ENCODE measurements around the gene GKN2. TPM values are rescaled to one million over a fixed set of nuclear protein-coding genes. Genes with fewer than 3 reads are reported as not detected.
"Not testable (repeated sequence)": the region's sequence is repeated elsewhere in the genome, so short reads cannot be mapped to it uniquely, and the experiment has no call there.

GKN2 gene
- total RNA-seq, 1 experiment from 2014 or later, result not detected

- DNase-seq (ENCODE audit: low read depth), result no peak
Measured at GRCh38 chr2:68920481-68921170, 32.1 kb downstream of the GKN2 start.

- peak; percentile 69 for DNase-seq (ENCODE audit: low read depth)
Measured at GRCh38 chr2:68918497-68918896, 34.2 kb downstream of the GKN2 start.

DNA sequence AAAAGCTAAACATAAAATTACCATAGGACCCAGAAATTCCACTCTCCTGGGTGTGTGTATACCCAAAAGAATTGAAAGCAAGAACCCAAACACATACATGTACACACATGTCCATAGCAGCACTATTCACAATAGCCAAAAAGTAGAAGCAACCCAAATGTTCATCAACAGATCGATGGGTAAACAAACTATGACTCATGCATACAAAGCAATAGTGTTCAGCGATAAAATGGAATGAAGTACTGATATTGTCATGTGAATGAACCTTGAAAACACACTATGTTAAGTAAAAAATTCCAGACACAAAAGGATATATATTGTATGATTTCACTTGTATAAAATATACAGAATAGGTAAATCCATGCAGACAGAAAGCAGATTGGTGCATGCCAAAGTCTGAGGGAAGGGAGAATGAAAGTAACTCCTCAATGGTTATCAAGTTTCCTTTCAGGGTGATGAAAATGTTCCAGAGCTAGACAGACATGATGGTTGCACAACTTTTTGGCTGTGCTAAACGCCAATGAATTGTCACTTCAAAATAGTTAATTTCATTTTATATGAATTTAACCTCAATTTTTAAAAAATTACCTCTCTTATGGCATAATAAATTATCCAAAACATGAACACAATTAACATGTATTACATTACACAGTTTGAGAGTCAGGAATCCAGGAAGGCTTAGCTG is 35.5 kb downstream of the GKN2 start:
- DNase-seq (ENCODE audit: low read depth), result no peak

DNA sequence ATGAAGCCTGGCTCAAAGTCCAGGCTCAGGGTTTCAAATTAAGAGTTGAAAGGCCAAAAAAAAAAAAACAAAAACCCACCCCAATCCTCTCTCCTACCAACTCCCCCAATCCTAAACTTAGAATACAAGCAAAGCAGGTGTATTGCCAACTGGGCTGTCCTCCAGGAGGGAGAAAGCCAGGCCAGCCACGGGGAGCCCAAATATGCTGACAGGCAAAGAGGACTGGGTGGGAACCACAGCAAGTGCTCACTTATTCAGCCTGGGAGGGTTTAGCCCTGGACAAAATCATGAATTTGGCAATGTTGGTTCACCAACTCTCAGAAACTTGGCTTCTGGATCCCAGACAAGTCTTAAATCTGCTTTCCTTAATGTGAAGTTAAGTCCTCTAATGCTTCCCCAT is 36.5 kb downstream of the GKN2 start:
- no peak for DNase-seq (ENCODE audit: low read depth)

GRCh38 chr2:68915393-68915792 is 37.3 kb downstream of the GKN2 start:
- DNase-seq (ENCODE audit: low read depth), result no peak

- DNase-seq (ENCODE audit: low read depth), result no peak
Measured at GRCh38 chr2:68913359-68913758, 39.3 kb downstream of the GKN2 start.

DNA sequence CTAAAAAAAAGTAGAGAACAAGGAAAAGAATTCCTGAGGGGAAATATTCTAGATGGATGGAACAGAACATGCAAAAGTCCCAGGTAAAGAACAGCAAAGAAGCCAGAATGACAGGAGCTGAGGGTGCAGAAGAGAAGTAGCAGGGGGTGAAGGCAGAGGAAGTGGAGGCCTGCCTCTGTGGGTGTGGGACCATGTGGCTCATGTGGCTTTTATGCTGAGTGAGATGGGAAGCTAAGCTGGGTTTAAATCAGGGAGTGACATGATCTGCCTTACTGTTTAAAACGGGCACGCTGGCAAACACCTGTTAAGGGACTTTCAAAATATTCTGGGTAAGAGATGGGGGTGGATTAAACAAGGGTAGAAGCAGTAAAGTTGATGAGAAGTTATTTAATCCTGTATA is 40.0 kb downstream of the GKN2 start:
- DNase-seq (ENCODE audit: low read depth), result no peak

DNA sequence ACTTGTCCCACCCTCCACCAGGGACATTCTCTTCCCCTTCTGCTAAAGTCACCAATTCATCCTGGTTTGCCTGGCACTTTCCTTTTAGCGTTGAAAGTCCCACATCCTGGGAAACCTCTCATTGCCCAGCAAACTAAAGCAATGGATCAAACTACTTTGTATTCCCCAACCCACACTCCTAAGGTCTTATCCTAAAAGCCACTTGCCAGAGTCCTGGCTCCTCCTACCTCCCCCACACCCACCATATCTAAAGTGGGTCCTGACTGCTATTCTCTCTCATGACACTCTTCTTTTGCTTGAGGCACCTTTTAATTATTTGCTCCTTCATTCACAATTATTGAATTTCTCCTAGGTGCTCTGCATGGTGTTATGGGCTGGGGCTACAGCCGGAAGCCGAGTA is 40.6 kb downstream of the GKN2 start:
- no peak for DNase-seq (ENCODE audit: low read depth)

GRCh38 chr2:68911709-68912108 is 41.0 kb downstream of the GKN2 start:
- DNase-seq (ENCODE audit: low read depth), result no peak

- DNase-seq (ENCODE audit: low read depth), result no peak
Measured at GRCh38 chr2:68911246-68911645, 41.4 kb downstream of the GKN2 start.

DNA sequence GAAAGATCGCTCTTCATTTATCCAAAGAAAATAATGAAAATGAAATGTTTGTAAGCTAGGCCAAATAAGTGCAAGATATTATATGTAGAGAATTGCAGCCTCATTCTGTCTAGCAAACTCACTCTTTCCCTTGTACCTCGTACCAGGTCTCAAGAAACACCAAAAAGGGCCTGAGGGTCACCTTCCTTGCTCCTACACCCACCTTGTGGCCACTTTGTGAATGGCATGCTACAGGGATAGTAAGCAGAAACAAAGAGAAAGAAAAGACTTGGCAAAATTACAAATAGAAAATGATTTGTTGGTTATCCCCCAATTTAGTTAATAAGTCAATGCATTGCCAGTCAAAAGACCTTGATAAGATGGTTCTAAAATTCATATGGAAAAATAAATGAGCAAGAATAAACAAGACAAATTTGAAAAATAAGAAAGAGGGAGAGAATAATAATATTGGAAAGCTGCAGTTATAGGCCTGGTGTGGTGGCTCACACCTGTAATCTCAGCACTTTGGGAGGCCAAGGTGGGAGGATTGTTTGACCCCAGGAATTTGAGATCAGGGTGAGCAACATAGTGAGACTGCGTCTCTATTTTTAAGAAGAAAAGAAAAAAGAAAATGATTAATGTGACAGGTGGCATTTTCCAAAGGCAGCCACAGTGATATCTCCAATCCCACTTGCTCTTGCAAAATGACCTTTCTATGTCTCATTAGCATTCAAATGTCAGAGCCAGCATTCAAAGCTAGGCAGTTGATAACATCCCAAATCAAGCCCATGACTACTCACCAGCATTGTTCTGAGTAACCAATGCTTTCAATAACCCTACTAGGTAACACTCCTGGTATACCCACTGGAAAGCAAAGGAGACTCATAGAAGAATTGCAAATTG is 42.7 kb downstream of the GKN2 start:
- peak; percentile 58 for DNase-seq (ENCODE audit: low read depth)

GRCh38 chr2:68908392-68908970 is 44.2 kb downstream of the GKN2 start:
- DNase-seq (ENCODE audit: low read depth), result peak; percentile 94

GRCh38 chr2:68907920-68908253 is 44.8 kb downstream of the GKN2 start:
- no peak for DNase-seq (ENCODE audit: low read depth)

- peak; percentile 32 for DNase-seq (ENCODE audit: low read depth)
Measured at GRCh38 chr2:68907232-68907919, 45.3 kb downstream of the GKN2 start.

DNA sequence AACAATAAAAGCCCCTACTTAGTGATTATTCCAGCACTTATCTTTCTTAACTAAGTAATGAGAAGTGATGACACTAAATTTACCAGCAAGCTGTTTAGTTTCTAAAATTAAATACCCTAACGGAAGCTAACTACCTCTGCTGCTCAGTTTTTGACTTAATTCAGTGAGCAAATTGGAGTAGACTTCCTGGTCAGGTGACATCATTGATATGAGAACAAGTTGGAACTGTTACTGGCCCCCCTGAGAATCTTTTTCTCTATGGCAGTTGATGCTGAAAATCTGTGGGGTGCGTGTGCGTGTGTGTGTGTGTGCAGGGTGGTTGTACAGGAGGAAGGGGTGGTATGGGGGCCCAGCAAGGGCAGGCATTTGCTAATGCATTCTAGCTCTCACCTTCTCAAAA is 46.0 kb downstream of the GKN2 start:
- no peak for DNase-seq (ENCODE audit: low read depth)

DNA sequence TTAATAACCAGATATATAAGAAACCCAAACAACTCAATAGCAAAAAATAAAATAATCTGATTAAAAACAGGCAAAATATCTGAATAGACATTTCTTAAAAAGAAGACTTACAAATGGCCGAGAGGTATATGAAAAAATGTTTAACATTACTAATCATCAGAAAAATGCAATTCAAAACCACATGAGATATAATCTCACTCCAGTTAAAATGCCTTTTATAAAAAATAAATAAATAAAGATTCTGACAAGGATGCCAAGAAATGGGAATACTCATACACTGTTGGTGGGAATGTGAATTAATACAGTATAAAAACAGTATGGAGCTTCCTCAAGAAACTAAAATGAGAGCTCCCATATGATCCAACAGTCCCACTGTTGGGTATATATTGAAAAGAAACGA is 47.6 kb downstream of the GKN2 start:
- DNase-seq (ENCODE audit: low read depth), result no peak

- DNase-seq (ENCODE audit: low read depth), result no peak
Measured at GRCh38 chr2:68901561-68901960, 51.1 kb downstream of the GKN2 start.

GRCh38 chr2:68901199-68901514 is 51.5 kb downstream of the GKN2 start:
- DNase-seq (ENCODE audit: low read depth), result peak; percentile 49

DNA sequence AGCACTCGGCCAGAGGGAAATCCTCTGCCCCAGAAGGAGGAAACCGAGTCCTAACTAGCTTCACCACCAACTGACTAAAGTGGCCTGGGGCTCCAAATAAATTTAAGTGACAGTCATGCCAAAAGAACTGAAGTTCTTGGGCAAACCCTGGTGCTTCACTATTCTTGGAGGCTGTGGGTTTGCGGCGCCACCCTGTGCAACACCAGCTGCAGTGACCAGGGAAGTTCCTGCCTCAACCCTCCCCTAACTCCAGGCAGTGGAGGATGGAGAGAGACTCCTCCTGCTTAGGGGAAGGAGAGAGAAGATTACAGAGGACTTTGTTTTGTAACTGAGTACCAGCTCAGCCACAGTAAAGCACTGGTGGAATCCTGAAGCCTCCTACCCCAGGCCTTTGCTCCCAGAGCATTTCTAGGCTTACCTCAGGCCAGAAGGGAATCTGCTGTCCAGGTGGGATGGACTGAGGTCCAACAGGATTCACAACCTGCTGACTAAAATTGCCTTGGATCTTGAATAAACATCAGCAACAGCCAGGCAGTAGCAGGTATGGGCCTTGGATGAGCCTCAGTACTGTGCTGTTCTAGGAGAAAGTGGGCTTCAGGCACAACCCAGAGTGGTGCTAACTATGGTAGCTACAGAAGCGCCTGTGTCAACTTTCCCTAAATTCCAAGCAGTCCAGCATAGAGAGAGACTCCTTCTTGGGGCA is 52.0 kb downstream of the GKN2 start:
- no peak for DNase-seq (ENCODE audit: low read depth)

DNA sequence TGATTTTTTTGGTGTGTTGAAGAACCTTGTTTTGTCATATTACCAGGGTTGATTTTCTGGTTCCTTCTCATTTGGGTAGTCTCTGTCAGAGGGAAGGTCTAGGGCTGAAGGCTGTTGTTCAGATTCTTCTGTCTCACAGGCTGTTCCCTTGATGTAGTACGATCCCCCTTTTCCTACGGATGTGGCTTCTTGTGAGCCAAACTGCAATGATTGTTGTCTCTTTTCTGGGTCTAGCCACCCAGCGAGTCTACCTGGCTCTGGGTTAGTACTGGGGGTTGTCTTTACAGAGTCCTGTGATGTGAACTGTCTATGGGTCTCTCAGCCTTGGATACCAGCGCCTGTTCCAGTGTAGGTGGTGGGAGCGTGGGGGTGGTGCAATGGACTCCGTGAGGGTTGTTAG is 56.7 kb downstream of the GKN2 start:
- not testable (repeated sequence) for DNase-seq (ENCODE audit: low read depth)
